WERI-Rb-1 (cell line): Measurements from ENCODE around the gene MUC6.

Source experiments
- DNase-seq: peaks from one replicate; pipeline ENCODE4 v3.0.0-alpha.2; 2020
- H3K27ac ChIP-seq: fragments of 250-450 bp; sonication (Bioruptor Pico); 2 replicates; pipeline ENCODE4 v1.5.1; 2020; ENCODE audit warnings: mild to moderate bottlenecking, moderate library complexity
- H3K27me3 ChIP-seq: fragments of 250-450 bp; sonication (Bioruptor Pico); 2 replicates; pipeline ENCODE4 v1.5.1; 2021; ENCODE audit warnings: mild to moderate bottlenecking, low read depth, moderate library complexity; ENCODE audit not compliant: insufficient read depth, severe bottlenecking
- H3K36me3 ChIP-seq: fragments of 250-450 bp; sonication (Bioruptor Pico); 2 replicates; pipeline ENCODE4 v1.5.1; 2020; ENCODE audit warnings: mild to moderate bottlenecking, moderate library complexity
- H3K4me3 ChIP-seq: 2 replicates; pipeline ENCODE4 v1.5.1; 2011; ENCODE audit warnings: low read depth, mild to moderate bottlenecking, control low read depth, low read length
- H3K9me3 ChIP-seq: fragments of 250-450 bp; sonication (Bioruptor Pico); 2 replicates; pipeline ENCODE4 v1.5.1; 2021; ENCODE audit warnings: mild to moderate bottlenecking, moderate library complexity; ENCODE audit not compliant: severe bottlenecking
- CTCF ChIP-seq: IDR thresholded peaks from 2 replicates; pipeline ENCODE4 v1.5.1; 2011; ENCODE audit warnings: low read depth, mild to moderate bottlenecking, control low read depth, inconsistent platforms, low read length

MUC6 gene

DNA sequence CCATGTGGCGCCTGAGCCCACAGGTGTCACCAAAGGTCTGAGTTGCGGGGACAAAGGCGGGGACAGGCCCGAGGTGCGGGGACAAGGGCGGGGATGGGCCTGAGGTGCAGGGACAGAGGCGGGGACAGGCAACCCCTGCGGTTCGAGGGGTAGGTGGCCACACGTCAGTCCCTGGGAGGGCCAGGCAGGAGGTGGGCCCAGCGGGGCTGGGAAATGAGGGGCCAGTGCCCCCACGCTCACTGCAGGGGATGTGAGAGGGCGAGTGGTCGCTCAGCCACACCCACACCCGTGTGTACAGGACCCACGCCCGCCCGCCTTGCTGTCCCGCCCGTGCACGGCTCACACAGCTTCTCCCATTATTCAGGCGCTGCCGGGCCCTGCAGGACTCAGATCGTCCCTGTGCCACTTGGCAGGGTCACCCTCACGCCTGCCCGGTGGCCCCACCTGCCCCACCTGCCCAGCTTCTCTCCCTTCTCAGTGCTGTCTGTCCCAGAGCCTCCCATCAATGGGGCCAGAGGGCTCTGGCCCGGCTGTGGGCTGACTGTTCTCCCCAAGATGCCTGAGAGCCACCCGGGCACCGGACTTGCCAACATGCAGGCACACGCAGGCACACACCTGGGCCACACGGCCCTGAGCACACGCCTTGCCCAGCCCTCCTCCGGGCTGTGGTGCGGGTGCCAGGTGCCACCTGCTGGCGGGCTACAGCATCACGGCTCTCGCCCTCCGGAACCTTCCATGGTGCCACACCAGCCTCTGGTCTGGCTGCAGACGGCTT, 14.2 kb upstream of the MUC6 start:
- no peaks in the 10 kb centered on the region for H3K36me3 ChIP-seq
- TF ChIP-seq CTCF: peak; percentile 99
- H3K27me3 ChIP-seq: no peaks in the 10 kb centered on the region
- peak; percentile 75 for DNase-seq
- H3K4me3 ChIP-seq: no peak overlapping the region
- H3K9me3 ChIP-seq: no peaks in the 10 kb centered on the region
- H3K27ac ChIP-seq: peak overlapping the region; percentile 39

GRCh38 chr11:1049911-1050580, 13.5 kb upstream of the MUC6 start:
- H3K27ac ChIP-seq: no peak overlapping the region
- no peak for DNase-seq

DNA sequence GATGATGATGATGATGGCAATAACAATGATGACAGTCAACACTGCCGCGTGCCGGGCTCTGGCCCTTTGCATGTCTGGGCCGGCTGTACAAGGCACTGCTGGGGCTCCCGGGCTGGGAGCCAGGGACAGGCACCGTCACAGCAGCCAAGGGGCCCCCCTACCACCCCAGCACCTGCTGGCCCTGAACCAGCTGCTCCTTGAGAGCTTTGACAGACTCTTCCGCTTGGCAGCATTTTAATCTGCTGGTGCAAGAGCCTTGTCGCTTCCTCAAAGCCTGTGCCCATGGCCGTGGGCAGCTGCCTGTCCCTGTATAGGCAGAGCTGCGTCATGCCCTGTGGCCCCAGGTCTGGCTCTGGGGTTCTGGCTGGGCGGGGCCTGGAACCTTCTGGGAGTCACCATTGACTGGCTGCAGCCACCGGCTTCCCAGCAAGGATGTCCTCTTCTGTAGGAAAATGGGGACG, 12.9 kb upstream of the MUC6 start:
- peak; percentile 5 for DNase-seq
- no peaks in the 10 kb centered on the region for H3K27me3 ChIP-seq

More at GRCh38 chr11:1049911-1050580, 13.5 kb upstream of the MUC6 start:
- TF ChIP-seq CTCF: no peak
- Histone ChIP-seq H3K36me3 (no peaks in the 10 kb centered on the region), H3K4me3 (no peak overlapping the region), H3K27me3 (no peaks in the 10 kb centered on the region), H3K9me3 (no peaks in the 10 kb centered on the region)

GRCh38 chr11:1049071-1049405, 12.5 kb upstream of the MUC6 start:
- DNase-seq: no peak
- TF ChIP-seq CTCF: no peak
- H3K4me3 ChIP-seq: no peak overlapping the region
- no peaks in the 10 kb centered on the region for H3K27me3 ChIP-seq
- no peak overlapping the region for H3K27ac ChIP-seq
- no peaks in the 10 kb centered on the region for H3K9me3 ChIP-seq
- H3K36me3 ChIP-seq: no peaks in the 10 kb centered on the region

More for the DNA sequence above, 12.9 kb upstream of the MUC6 start:
- no peak overlapping the region for H3K27ac ChIP-seq
- H3K9me3 ChIP-seq: no peaks in the 10 kb centered on the region
- no peak for TF ChIP-seq CTCF
- H3K36me3 ChIP-seq: no peaks in the 10 kb centered on the region
- no peak overlapping the region for H3K4me3 ChIP-seq

- no peaks in the 10 kb centered on the region for H3K27me3 ChIP-seq
- peak; percentile 54 for TF ChIP-seq CTCF
- peak; percentile 47 for DNase-seq
- no peak overlapping the region for H3K27ac ChIP-seq
- no peaks in the 10 kb centered on the region for H3K9me3 ChIP-seq
- no peak overlapping the region for H3K4me3 ChIP-seq
- H3K36me3 ChIP-seq: no peaks in the 10 kb centered on the region
Measured at GRCh38 chr11:1048375-1049070, 12.0 kb upstream of the MUC6 start.
